Measurements from ENCODE around the gene GNA12.

The GNA12 gene, protein sequence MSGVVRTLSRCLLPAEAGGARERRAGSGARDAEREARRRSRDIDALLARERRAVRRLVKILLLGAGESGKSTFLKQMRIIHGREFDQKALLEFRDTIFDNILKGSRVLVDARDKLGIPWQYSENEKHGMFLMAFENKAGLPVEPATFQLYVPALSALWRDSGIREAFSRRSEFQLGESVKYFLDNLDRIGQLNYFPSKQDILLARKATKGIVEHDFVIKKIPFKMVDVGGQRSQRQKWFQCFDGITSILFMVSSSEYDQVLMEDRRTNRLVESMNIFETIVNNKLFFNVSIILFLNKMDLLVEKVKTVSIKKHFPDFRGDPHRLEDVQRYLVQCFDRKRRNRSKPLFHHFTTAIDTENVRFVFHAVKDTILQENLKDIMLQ

DNA sequence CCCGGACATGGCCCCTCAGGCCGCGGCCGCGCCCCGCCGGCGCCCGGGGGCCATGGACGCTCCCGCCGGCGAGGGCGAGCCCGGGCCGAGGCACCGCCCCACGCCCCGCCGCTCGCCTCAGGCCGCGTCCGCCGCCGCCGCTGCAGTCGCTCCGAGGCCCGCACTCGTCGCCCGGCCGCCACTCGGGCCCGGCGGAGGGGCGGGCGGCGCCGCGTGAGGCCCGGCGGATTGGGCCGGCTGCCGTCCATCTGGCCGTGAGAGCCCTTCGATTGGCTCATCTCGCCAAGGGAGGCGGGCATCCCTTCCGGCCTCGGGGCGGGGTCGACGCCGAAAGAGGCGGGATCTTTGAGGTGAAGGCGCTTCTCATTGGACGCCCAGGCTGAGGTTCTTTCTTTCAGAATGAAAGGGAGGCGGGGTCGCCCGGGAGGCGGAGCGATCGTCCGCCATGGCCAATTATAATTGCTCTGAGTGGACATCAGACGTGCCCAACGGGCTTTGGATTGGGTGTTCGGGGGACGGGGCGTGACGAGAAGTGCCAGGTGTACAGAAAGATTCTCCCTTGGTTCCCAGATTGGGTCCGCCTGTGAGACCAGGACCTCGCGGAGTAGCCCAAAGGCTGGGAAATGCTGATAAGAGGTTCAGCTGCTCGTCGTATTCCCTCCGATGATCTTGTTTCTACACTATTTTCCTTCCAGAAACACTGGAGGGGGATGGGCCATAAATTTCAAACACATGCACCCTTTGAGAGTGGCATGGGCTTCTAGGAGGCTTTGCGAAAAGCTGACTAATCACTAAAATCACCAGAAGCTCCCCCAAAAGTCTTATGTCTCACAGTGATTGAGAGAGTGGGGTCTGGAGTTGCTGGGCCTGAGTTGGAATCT, at the start of gene GNA12:
TSS of gene GNA12 (minus strand) at position 156 of the 881 bp plus-strand sequence. CDS start at position 9, 147 bp downstream.
- DNase-seq = peak; percentile 47

DNA sequence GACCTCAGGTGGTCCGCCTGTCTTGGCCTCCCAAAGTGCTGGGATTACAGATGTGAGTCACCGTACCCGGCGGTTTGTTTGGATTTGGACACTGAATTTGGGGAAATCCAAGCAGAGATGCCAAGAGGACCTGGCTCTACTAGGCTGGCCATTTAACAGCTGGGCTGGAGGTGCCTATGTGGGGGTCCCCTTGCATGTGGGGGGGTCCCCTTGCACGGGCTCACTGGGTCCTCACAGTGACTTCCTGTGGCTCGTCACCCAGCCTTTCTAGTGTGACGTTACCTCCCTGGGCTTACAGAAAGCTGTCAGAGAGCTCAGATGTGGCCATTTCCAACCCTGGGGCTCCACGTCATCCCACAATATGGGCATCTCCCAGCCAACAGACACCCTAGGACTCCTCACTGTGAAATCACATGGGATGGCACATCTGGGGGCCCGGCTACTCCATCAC, 49.3 kb upstream of the GNA12 start:
- no peak for DNase-seq

DNA sequence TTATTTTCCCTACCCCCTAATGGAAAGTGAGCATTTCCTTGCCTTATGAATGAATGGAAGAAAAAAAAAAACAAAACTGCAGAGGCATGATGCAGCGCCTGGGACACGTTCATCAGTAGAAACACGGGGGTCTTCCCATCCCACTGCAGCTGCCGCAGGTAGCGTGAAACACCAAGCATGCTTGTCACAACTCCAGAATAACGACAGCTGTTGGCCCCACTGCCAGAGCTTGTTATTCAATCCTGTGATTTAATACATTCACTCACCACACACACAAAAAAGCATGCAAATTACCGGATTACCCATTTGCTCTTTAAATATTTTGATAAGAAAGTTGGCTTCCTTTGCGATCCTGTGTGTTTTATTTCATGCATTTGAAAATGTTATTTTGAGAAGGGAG, 48.4 kb upstream of the GNA12 start:
- DNase-seq = no peak

DNA sequence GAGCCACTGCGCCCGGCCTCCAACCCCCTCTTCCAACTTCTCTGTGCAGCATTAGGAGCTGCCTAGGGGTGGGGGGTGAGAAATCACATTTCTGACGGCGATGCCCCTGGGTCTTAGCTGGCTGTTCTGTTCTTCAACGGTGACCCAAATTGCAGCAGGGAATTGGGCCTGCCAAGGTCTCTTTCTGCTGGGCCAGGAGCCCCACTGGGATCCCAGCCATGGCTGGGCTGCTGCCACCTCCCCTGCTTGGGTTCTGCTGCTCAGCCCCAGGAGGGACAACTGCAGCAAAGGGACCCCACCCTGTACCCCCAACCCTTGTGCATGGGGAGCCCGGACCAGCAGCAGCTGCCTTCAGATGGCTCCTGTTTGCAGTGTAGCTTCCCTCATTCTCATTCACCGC, 43.7 kb upstream of the GNA12 start:
- no peak for DNase-seq

DNA sequence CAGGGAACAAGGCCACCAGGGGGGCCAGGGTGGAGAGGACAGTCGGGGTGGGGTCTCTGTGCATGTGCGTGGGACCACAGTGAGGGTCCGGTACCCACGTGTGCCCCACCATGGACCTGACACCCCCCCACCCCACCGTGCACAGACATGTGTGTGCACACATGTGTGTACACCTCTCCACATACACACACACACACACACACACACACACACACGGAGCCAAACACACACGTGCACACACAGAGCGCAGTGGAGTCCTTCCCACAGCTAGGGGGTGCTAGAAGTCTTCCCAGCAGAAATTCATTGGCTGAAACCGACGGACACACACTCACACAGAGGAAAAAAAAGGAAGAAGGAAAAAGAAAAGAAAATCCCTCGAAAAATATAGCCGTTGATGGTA, 42.8 kb upstream of the GNA12 start:
- DNase-seq = no peak

DNA sequence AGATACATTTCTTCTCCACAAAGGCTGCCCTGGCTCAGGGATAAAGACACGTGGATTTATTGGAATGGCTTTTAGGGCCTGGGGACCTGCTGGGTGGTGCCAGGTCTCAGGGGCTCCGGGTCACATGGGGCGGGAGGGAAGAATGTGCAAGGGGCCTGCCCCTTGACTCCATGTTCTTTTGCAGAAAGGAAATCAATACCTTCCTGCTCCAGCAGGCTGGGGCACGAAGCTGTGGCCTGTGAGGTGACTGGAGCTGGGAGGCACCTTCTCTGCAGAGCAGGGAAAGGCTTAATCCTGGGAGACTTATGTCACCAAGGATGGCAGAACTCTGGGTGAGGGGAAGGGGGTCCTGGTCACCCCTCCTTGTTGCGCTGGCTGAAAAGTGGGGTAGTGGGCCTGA, 42.3 kb upstream of the GNA12 start:
- no peak for DNase-seq

DNA sequence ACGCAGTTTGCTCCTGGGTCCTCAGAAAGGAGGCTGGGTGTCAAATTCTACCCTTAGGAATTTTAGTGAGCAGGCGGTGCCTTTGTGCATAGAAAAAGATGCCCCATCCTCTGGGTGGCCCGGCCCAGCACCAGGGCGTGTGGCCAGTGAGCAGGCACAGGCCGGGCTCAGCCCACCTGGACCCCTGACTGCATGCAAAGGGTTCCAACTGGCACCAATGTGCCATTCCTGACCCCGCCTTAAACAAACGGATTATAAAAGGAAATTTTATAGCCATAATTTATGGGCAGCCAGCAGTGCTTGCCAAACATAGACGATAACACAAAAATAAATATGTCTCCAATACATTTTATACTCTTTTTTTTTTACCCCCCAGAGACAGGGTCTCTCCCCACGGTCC, 40.1 kb upstream of the GNA12 start:
- no peak for DNase-seq

DNA sequence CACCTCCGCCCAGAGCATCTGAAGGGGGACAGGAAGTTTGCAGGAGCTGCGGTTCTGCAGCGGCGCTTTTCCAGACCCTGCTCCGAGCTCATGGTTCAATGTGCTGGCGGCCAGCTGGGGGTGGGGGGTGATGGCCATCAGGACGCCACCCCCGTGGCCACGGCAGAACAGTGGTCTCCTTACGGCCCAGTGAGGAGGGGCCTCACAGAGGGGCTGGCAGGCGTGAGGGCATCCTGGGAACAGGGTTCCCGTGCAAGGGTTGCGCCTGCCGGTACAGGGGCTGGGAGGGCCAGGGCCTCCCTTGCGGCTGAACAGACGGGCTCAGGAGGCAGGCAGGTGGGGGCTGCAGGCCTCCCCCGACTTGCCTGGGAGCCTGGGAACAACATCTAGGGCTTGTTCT, 39.0 kb upstream of the GNA12 start:
- DNase-seq = no peak

DNA sequence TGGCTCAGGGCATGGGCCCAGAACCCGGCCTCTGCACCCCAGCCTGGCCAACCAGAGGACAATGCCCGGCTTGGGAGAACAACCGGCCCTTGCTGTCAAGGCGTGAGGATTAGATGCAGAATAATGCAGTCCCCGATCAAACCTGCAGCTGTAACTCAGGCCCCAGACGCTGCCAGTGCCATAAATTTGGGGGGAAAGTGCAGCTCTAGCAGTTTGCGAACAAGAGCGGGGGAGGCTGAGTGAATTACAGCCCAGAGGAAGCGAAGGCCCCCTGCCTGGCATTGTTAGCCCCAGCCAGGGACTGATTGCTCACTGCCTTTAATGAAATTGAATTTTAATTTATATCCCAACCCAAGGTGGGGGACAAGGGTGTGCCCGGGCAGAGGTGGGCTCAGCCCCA, 38.0 kb upstream of the GNA12 start:
- no peak for DNase-seq

DNA sequence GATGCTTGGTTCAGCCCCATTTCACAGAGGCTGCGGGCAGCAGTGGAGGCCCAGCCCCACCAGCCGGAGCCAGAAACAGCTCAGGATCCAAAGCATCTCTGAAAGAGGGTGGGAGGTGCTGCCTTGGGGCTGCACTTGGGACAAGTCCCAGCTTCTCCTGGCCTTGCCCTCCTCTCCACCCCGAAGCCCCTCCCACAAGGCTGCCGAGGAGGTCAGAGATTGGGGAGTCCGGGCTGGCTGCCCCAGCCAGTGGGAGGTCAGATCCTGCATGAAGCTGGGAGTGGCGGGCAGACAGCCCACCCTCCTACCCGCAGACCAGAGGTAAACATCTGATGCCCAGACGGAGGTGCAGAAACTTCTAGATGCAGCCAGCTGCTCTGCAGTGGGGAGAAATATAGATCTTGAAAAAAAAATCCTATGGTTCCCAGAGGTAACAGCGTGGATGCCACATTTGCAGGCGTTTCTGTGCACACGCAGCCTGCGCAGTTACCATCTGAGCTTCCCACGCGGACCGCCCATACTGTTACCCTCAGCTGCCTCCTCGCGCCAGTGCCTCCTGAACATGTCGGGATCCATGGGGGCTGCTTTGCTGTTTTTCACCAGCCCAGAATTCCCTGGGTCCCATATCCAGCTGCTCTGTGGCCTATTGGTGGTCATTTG, 36.9 kb upstream of the GNA12 start:
- no peak for DNase-seq

DNA sequence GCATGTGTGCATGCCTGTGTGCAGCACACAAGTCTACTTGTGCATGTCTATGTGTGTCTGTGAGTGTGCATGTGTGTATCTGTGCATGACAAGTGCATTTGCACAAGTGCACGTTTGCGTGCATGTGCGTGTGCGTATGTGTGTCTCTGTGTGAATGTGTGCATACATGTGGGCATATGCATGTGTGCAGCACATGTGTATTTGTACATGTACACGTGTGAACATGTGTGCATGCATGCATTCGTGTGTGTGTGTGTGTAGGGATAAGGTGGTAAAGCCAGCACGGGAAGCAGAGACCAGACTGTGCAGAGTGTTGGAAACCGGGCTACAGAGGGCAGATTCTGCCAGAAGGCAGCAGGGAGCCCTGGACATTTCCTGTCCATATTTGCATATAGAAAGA, 35.9 kb upstream of the GNA12 start:
- no peak for DNase-seq

DNA sequence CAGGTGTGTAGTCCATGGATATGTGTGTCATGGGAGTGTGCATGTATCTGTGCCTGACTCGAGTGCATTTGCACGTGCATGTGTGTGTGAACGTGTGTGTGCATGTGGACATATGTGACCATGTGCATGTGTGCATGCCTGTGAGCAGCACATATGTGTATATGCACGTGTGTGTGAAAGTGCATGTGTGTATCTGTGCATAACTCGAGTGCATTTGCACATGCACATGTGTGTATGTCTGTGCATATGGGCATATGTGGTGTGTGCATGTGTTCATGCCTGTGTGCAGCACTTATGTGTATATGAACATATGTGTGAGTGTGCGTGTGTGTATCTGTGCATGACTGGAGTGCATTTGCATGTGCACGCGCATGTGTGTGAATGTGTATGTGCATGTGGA, 35.2 kb upstream of the GNA12 start:
- no peak for DNase-seq

DNA sequence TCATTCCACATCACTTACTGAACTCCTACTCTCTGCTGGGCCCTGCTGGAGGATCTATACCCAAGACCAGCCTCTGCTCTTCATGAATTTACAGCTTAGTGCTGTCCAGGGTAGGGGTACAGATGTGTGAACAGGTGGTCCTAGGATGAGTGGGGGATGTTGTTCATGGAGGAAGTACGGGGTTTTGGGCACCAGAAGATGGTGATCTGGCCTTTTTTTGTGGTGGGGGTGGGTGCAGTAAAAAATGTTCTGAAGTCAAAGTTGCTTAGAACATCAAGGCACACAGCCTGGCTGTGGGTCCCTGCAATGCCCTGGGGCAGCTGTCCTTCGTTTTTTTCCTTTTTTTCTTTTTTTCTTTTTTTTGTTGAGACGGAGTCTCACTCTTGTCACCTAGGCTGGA, 34.2 kb upstream of the GNA12 start:
- no peak for DNase-seq

DNA sequence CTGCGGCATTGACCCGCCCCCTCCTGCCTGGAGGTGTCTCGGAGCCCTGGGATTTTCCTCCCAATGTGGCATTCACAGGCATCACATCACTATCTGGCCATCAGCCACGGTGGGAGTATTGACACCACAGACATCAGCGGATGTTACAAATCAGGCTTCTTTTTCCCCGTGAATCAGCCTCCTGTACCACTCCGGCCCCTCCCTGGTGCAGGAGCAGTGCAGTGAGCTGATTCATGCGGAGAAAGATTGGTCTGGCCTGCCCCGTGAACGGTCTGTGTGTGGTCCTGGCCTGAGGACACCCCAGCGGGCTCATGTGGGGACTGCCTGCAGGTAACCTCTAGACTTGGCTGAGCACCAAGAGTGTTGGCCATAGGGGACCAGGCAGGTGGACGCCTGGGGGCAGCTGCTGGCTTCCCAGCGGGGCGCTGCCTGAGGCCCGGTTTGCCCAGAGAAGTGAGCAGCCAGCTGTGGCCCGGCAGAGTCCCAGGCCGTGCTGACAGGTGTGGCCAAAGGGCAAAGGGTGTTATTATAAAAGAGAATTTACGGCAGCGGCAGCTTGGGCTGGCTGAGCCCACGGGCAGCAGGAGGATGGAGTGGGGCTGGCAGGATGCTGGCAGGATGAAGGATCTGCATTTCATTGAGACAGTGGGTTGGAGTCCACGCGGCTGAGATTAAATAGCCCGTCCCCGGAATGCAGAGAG, 32.1 kb upstream of the GNA12 start:
- DNase-seq = no peak

DNA sequence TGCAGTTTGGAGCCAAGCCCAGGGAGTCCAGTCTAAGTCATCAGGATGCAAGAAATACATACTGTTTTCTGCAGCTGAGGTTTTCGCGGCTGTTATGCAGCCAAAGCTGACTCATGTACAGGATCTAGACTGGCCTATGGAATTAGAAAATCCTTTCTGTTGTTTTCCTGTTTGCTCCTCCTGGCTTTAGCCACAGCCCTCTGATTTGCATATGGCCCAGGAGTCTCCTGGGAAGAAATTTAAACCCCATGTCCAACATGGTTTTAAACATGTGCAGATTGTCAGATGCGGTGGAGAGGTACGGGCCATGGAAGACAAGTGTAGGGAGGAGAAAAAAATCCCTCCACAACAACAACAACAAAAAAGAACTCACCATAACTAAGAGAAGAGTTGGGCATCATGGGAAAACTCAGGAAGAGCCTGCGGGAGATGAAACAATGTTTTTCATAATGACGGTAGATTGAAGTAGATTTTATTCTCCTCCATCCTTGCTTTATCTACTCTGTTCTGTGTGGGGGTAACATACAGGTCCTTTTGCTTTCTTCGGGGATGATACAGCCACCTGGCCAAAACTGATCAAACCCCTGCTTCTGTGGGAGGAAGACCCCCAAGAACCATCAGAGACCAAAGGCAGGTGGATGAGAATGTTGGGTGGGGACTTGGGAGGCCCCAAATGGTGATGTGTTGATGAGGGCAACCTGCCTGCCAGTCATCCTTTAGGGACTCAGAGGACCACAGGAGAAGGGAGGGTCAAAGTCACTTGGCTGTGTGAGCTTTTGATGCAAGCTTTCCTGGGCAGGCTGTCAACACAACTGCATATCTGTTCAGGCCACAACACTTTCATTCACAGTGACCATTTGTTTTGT, 29.8 kb upstream of the GNA12 start:
- DNase-seq = no peak

DNA sequence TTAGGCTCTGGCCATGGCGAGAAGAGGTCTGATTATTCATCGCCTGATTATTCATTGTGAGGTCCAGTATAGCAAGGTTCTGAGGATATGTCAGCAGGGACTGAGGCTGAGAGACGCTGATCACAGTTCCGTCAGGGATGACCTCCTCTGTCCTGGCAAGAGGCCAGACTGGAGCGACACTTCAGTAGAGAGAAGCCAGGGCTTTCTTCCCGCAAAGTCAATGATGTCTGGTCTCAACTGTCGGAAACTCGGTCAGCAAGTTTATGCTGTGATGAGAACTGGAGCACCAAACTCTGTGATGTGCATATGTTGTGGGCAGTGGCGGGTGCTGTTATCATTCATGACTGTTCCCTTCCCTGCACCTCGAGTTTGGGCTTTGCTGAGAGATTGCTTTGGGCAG, 29.0 kb upstream of the GNA12 start:
- no peak for DNase-seq

DNA sequence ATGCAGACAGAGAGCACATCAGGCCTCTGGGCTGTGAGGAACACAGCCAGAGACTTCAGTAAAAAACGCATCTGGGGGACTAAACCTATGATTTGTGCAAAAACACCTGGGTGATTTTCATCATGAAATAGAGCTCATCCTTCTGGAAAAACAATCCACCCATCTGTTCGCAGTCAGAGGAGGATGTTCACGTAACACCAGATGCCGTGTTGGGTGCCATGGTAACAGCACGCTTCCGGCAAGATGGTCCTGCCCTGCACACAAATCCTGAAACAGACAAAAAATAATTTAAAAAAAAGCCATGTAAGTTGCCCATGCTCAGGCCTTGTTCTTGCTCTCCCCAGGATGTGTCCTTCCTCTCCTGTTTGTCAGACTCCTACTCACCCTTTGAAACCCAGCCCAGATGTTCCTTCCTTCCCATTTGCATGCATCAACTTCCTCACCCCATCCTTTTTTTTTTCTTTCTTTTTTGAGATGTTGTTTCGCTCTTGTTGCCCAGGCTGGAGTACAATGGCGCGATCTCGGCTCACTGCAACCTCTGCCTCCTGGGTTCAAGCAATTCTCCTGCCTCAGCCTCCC, 28.3 kb upstream of the GNA12 start:
- no peak for DNase-seq

DNA sequence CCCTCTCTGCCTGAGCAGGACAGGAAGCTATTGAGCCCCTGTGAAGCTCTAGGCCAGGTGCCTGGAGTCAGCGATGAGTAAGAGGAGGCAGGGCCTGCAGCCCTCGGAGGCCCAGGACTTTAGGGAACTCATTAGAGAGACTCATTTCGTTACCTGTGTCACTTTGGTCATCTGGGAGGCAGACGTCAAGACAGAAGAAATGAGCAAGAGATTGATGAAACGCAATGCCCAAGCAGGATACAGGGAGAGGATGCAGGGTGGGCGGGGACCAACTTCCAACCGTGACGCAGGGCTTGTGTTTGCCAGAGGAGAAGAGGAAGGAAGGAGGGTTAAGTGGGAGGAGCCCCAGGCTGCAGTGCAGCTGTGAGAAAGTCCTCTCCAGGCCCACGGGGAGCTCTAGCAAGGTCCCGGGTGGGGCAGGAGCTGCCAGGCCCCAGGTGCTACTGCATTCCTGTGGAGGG, 26.4 kb upstream of the GNA12 start:
- DNase-seq = no peak

DNA sequence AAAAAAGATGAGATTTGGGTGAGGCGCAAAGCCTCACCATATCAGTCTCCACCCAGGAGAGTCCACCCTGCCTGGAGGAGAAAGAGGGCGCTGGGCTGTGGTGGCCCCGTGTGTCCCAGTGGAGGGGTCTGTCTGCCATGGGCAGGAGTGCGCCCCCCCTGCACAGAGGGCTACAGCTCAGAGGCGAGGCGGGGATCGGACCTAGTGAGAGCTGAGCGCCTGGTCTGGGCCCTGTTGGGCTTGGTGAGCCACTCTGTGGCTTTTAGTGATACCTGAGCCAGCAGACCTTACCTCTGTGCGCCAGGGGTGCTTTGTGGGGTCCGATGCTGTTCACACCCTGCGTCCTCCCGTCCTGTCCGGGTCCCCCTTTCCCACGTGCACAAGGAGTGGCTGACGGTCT, 25.9 kb upstream of the GNA12 start:
- DNase-seq = no peak

DNA sequence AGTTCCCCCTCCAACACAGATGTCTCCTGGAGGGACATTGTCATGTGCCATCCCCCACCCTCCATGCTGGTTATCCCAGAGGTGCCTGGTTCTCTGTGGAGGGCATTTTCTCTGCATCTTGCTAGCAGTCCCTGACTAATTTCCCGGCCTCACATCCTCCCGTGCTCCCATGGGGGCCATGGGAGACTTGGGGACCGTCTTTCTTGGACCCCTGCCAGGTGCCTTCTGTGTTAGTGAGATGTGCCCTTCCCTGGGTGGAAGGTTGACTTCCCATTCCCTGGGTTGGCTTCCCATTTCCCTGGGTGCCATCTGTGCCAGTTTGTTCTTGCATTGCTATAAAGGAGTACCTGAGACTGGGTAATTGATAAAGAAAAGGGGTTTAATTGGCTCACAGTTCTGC, 22.5 kb upstream of the GNA12 start:
- no peak for DNase-seq

DNA sequence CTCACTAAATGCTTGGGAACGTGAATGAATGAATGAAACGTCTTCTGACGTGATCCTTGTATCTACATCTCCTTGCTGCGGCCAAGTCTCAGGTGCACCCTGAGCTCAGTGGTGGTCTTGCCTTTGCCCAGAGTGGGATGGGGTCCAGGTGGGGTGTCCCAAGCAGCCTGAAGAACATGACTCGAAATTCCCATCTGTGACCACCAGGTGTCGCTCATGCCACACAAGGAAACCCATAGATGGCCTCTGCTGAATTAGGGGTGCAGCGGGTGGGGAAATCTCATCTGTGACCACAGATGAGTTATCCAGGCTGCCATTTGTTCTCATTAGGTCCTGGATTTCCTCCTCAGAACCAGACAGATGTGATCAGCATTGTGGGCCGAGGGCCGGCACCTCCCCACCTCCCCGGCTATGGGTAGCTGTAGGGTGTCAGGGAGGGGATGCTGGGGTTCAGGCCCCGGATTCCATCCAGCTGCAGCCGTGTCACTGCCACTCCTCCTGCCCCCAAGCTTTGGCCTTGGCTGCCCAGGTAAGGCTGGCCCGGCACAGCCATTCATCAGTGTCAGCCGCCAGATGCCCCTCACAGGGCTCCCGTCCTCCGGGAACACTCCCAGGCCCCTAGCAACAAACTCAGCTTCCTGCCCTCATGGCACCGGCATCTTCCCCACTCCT, 21.0 kb upstream of the GNA12 start:
- DNase-seq = no peak
